SU-DHL-6 (cell line): ENCODE measurements around the gene GALNT14.

Experiments
- H2AFZ ChIP-seq: fragments of 200-600 bp; sonication (generic); 2 replicates; pipeline ENCODE4 v1.6.1; 2014; ENCODE audit warnings: low read depth, mild to moderate bottlenecking, moderate library complexity, mixed read lengths, antibody characterized with exemption, low read length; ENCODE audit not compliant: severe bottlenecking
- H3F3A ChIP-seq: fragments of 200-600 bp; shearing (Covaris generic); 2 replicates; pipeline ENCODE4 v1.6.0; 2016; ENCODE audit warnings: antibody characterized with exemption, mild to moderate bottlenecking; ENCODE audit not compliant: insufficient read depth
- H3K27ac ChIP-seq: fragments of 200-600 bp; sonication (generic); 2 replicates; pipeline ENCODE4 v1.5.1; 2016; ENCODE audit warnings: low read depth, mild to moderate bottlenecking, low read length, moderate library complexity, mixed read lengths
- H3K27me3 ChIP-seq: fragments of 200-600 bp; sonication (generic), shearing (Covaris generic); 2 replicates; pipeline ENCODE4 v1.6.0; 2014; ENCODE audit warnings: mild to moderate bottlenecking, low read length
- H3K36me3 ChIP-seq: fragments of 200-600 bp; sonication (generic); 2 replicates; pipeline ENCODE4 v1.6.1; 2014; ENCODE audit warnings: mild to moderate bottlenecking, low read length, mixed read lengths
- H3K4me2 ChIP-seq: fragments of 300-600, 200-600 bp; shearing (Covaris generic), sonication (generic); 2 replicates; pipeline ENCODE4 v1.6.0; 2014; ENCODE audit warnings: low read length, low read depth, mild to moderate bottlenecking; ENCODE audit not compliant: poor library complexity, severe bottlenecking
- H3K4me3 ChIP-seq: fragments of 200-600 bp; sonication (generic); 2 replicates; pipeline ENCODE4 v1.5.1; 2014; ENCODE audit warnings: antibody characterized with exemption, low read length, mild to moderate bottlenecking, mixed read lengths; ENCODE audit not compliant: insufficient read depth, poor library complexity, severe bottlenecking
- H3K79me2 ChIP-seq: fragments of 200-600 bp; sonication (generic); 2 replicates; pipeline ENCODE4 v1.6.1; 2014; ENCODE audit warnings: mild to moderate bottlenecking, low read length, moderate library complexity; ENCODE audit not compliant: insufficient read depth
- H3K9ac ChIP-seq: fragments of 200-600 bp; sonication (generic); 2 replicates; pipeline ENCODE4 v1.7.0; 2014; ENCODE audit warnings: mild to moderate bottlenecking, low read length
- H3K9me2 ChIP-seq: fragments of 200-600 bp; sonication (generic); replicated peaks from 2 replicates; pipeline ENCODE4 v1.6.1; 2014; ENCODE audit warnings: low read length; ENCODE audit not compliant: insufficient read depth
- H3K9me3 ChIP-seq: fragments of 200-600 bp; sonication (generic); 2 replicates; pipeline ENCODE4 v1.6.1; 2014; ENCODE audit warnings: low read length, mixed read lengths; ENCODE audit not compliant: insufficient read depth
- H4K20me1 ChIP-seq: fragments of 200-600 bp; sonication (generic); 2 replicates; pipeline ENCODE4 v1.6.1; 2014; ENCODE audit warnings: low read depth, mild to moderate bottlenecking, antibody characterized with exemption, low read length, moderate library complexity, mixed read lengths
- CTCF ChIP-seq: fragments of 200-600 bp; sonication (generic); IDR thresholded peaks from one replicate; pipeline ENCODE4 v1.5.1; 2017; ENCODE audit warnings: antibody characterized with exemption, mild to moderate bottlenecking, low read length, moderate library complexity; ENCODE audit not compliant: insufficient read depth, poor library complexity, severe bottlenecking
- EZH2phosphoT487 ChIP-seq: fragments of 200-600 bp; sonication (generic), shearing (Covaris generic); conservative IDR thresholded peaks from 2 replicates; pipeline ENCODE4 v1.6.1; 2018; ENCODE audit warnings: mild to moderate bottlenecking, antibody characterized with exemption, low read length, moderate library complexity, mixed read lengths

The GALNT14 gene

GRCh38 chr2:30942419-30942818, 195.8 kb downstream of the GALNT14 start:
- Histone ChIP-seq H3F3A (no peaks in the 10 kb centered on the region), H3K9me2 (no peaks in the 10 kb centered on the region), H3K36me3 (no peaks in the 10 kb centered on the region), H3K9ac (no peak overlapping the region), H3K4me2 (no peak overlapping the region), H3K27me3 (no peaks in the 10 kb centered on the region), H3K4me3 (no peak overlapping the region), H3K9me3 (no peaks in the 10 kb centered on the region), H3K27ac (no peak overlapping the region), H2AFZ (no peak overlapping the region), H4K20me1 (no peaks in the 10 kb centered on the region), H3K79me2 (no peaks in the 10 kb centered on the region)
- TF ChIP-seq EZH2phosphoT487 (no peak), CTCF (no peak)

GRCh38 chr2:30940839-30941238, 197.4 kb downstream of the GALNT14 start:
- H3K27me3 ChIP-seq, result no peaks in the 10 kb centered on the region
- H3K4me2 ChIP-seq, result no peak overlapping the region
- no peaks in the 10 kb centered on the region for H3K36me3 ChIP-seq
- H3K9ac ChIP-seq, result no peak overlapping the region
- no peaks in the 10 kb centered on the region for H4K20me1 ChIP-seq
- no peaks in the 10 kb centered on the region for H3K9me2 ChIP-seq
- no peaks in the 10 kb centered on the region for H3K9me3 ChIP-seq
- H3K79me2 ChIP-seq, result no peaks in the 10 kb centered on the region
- no peak overlapping the region for H3K27ac ChIP-seq
- no peaks in the 10 kb centered on the region for H3F3A ChIP-seq
- no peak for TF ChIP-seq CTCF
- TF ChIP-seq EZH2phosphoT487, result no peak
- no peak overlapping the region for H2AFZ ChIP-seq
- H3K4me3 ChIP-seq, result no peak overlapping the region

GRCh38 chr2:30939364-30939763, 198.9 kb downstream of the GALNT14 start:
- Histone ChIP-seq H3K9me2 (no peaks in the 10 kb centered on the region), H3K9ac (no peak overlapping the region), H3K79me2 (no peaks in the 10 kb centered on the region), H3K4me2 (no peak overlapping the region), H3K36me3 (no peaks in the 10 kb centered on the region), H3K4me3 (no peak overlapping the region), H4K20me1 (no peaks in the 10 kb centered on the region), H3K27ac (no peak overlapping the region), H3K9me3 (no peaks in the 10 kb centered on the region), H3F3A (no peaks in the 10 kb centered on the region), H2AFZ (no peak overlapping the region), H3K27me3 (no peaks in the 10 kb centered on the region)
- TF ChIP-seq EZH2phosphoT487 (no peak), CTCF (no peak)

GRCh38 chr2:30938196-30938595, 200.0 kb downstream of the GALNT14 start:
- H3K27me3 ChIP-seq, result no peaks in the 10 kb centered on the region
- no peaks in the 10 kb centered on the region for H3K36me3 ChIP-seq
- H3K9me2 ChIP-seq, result no peaks in the 10 kb centered on the region
- H3K9me3 ChIP-seq, result no peaks in the 10 kb centered on the region
- no peak overlapping the region for H3K27ac ChIP-seq
- H3K4me2 ChIP-seq, result no peak overlapping the region
- no peak overlapping the region for H3K9ac ChIP-seq
- no peaks in the 10 kb centered on the region for H4K20me1 ChIP-seq
- H3K79me2 ChIP-seq, result no peaks in the 10 kb centered on the region
- no peak overlapping the region for H3K4me3 ChIP-seq
- H3F3A ChIP-seq, result no peaks in the 10 kb centered on the region
- H2AFZ ChIP-seq, result no peak overlapping the region
- TF ChIP-seq EZH2phosphoT487 (no peak), CTCF (no peak)
